CD14-positive monocyte (primary cell): Measurements from ENCODE around the gene DUSP21. TPM values are rescaled to one million over a fixed set of nuclear protein-coding genes. Genes with fewer than 3 reads are reported as not detected.
A peak's percentile ranks its signal among the peaks of the same experiment; 100 is the strongest.

Experiments
- DNase-seq, 3 donors: peaks; one replicate each; pipeline ENCODE4 v3.0.0-alpha.2; 2011 to 2022
- H2AFZ ChIP-seq: 2 replicates; pipeline ENCODE4 v1.6.0; 2012; ENCODE audit warnings: mild to moderate bottlenecking, low read depth, low read length, inconsistent platforms; ENCODE audit not compliant: insufficient read depth, poor library complexity, severe bottlenecking
- H3K27ac ChIP-seq, 2 donors: 1 replicate in 1 of 2; 2 replicates in 1 of 2; pipeline ENCODE4 v1.5.1; 2012 to 2013; ENCODE audit warnings: low read length in 2 of 2, control low read depth in 1 of 2, inconsistent platforms in 1 of 2, low read depth in 1 of 2, mild to moderate bottlenecking in 1 of 2
- H3K27me3 ChIP-seq, 2 donors: one replicate each; pipeline versions ENCODE4 v1.6.0 to v1.6.1; 2011 to 2013; ENCODE audit warnings: low read length in 2 of 2; ENCODE audit not compliant: control insufficient read depth in 2 of 2, insufficient read depth in 2 of 2
- H3K36me3 ChIP-seq, 2 donors: replicated peaks in 1 of 2; 1 replicate in 1 of 2; 2 replicates in 1 of 2; pipeline versions ENCODE4 v1.5.1 to v1.6.1; 2012 to 2013; ENCODE audit warnings: low read length in 2 of 2, control low read depth in 1 of 2, inconsistent platforms in 1 of 2, mild to moderate bottlenecking in 1 of 2; ENCODE audit not compliant: insufficient read depth in 2 of 2, control insufficient read depth in 1 of 2
- H3K4me1 ChIP-seq, 2 donors: 1 replicate in 1 of 2; 2 replicates in 1 of 2; pipeline versions ENCODE4 v1.5.1 to v1.6.1; 2012 to 2013; ENCODE audit warnings: low read length in 2 of 2, control low read depth in 1 of 2, inconsistent platforms in 1 of 2, mild to moderate bottlenecking in 1 of 2, moderate library complexity in 1 of 2; ENCODE audit not compliant: insufficient read depth in 2 of 2, control insufficient read depth in 1 of 2
- H3K4me2 ChIP-seq: replicated peaks from 2 replicates; pipeline ENCODE3; 2012; ENCODE audit warnings: low read length, moderate library complexity, mild to moderate bottlenecking; ENCODE audit not compliant: poor library complexity, severe bottlenecking; ENCODE audit errors: extremely low read depth
- H3K4me3 ChIP-seq, 3 experiments: fragments of 200-600 bp in 1 of 3; sonication (generic) in 1 of 3; replicated peaks in 1 of 3; 1 replicate in 2 of 3; 2 replicates in 1 of 3; pipeline ENCODE4 v1.5.1; 2011 to 2013; ENCODE audit warnings: low read length in 3 of 3, mild to moderate bottlenecking in 3 of 3, control low read depth in 2 of 3, low read depth in 2 of 3, inconsistent platforms in 1 of 3, moderate library complexity in 1 of 3
- H3K79me2 ChIP-seq: 2 replicates; pipeline ENCODE4 v1.6.0; 2012; ENCODE audit warnings: mild to moderate bottlenecking, control low read depth, inconsistent platforms, low read length, moderate library complexity; ENCODE audit not compliant: insufficient read depth
- H3K9ac ChIP-seq: 2 replicates; pipeline ENCODE4 v1.6.0; 2017; ENCODE audit warnings: low read length, mild to moderate bottlenecking; ENCODE audit not compliant: insufficient read depth, poor library complexity, severe bottlenecking
- H3K9me3 ChIP-seq, 2 donors: replicated peaks in 1 of 2; 1 replicate in 1 of 2; 2 replicates in 1 of 2; pipeline versions ENCODE4 v1.5.1 to v1.6.1; 2012 to 2013; ENCODE audit warnings: low read length in 2 of 2, control low read depth in 1 of 2; ENCODE audit not compliant: control insufficient read depth in 1 of 2, insufficient read depth in 1 of 2
- H4K20me1 ChIP-seq: 2 replicates; pipeline ENCODE4 v1.6.0; 2012; ENCODE audit warnings: mild to moderate bottlenecking, low read length, control low read depth, moderate library complexity; ENCODE audit not compliant: insufficient read depth
- H3K27ac Mint-ChIP-seq, 7 donors: one replicate each; pipeline ENCODE4 v1.8.0; 2020; ENCODE audit warnings: mild to moderate bottlenecking in 7 of 7, mixed read lengths in 7 of 7, moderate library complexity in 6 of 7, inconsistent platforms in 2 of 7
- H3K27me3 Mint-ChIP-seq, 3 donors: one replicate each; pipeline ENCODE4 v1.8.0; 2021 to 2022; ENCODE audit warnings: low read depth in 3 of 3, mild to moderate bottlenecking in 3 of 3, mixed read lengths in 3 of 3, moderate library complexity in 3 of 3, inconsistent platforms in 1 of 3
- H3K36me3 Mint-ChIP-seq, 2 donors: one replicate each; pipeline ENCODE4 v1.8.0; 2020; ENCODE audit warnings: mixed read lengths in 2 of 2, inconsistent platforms in 1 of 2, mild to moderate bottlenecking in 1 of 2
- H3K4me1 Mint-ChIP-seq: one replicate; pipeline ENCODE4 v1.8.0; 2020; ENCODE audit warnings: mild to moderate bottlenecking, mixed read lengths
- H3K4me3 Mint-ChIP-seq, 2 donors: one replicate each; pipeline ENCODE4 v1.8.0; 2020; ENCODE audit warnings: mild to moderate bottlenecking in 2 of 2, mixed read lengths in 2 of 2, moderate library complexity in 1 of 2
- H3K9me3 Mint-ChIP-seq, 7 donors: one replicate each; pipeline ENCODE4 v1.8.0; 2020 to 2022; ENCODE audit warnings: mixed read lengths in 7 of 7, mild to moderate bottlenecking in 6 of 7, moderate library complexity in 6 of 7, inconsistent platforms in 2 of 7
- CTCF ChIP-seq: fragments of 200-600 bp; IDR thresholded peaks from one replicate; pipeline ENCODE4 v1.8.0; 2022; ENCODE audit warnings: antibody characterized with exemption, mild to moderate bottlenecking
- WGBS: methylation state at CpG from one replicate; pipeline ENCODE4 v1.1.5; 2013; ENCODE audit warnings: missing lambda C conversion rate; ENCODE audit not compliant: insufficient coverage; 5-methylcytosine and 5-hydroxymethylcytosine counted together
- intact Hi-C, 2 donors: fragments of 100-400 bp; cut with micrococcal nuclease; formaldehyde crosslinking; loops; one replicate each; pipeline versions ENCODE4 v1.15.0 to v1.15.1; 2023
- polyA plus RNA-seq, 3 donors: library from polyadenylated mRNA; depleted of rRNA in 1 of 3; unstranded in 2 of 3; stranded (reverse) in 1 of 3; fragments of 300-500 nt in 2 of 3; fragments of >200 nt in 1 of 3; fragmentation: Illumina TruSeq in 2 of 3; gene quantifications; 1 replicate in 2 of 3; 2 replicates in 1 of 3; pipeline ENCODE4 v1.2.3, GENCODE V29; 2012 to 2021

DUSP21 gene
- polyA plus RNA-seq, 3 donors, result not detected

- WGBS, result no CpG with 5 or more reads among the region's 16 CpGs
Measured at GRCh38 chrX:44871114-44871645, 27.4 kb downstream of the DUSP21 start.

More at GRCh38 chrX:44871114-44871645, 27.4 kb downstream of the DUSP21 start:
- no peak overlapping the region for H3K4me3 Mint-ChIP-seq
- peaks cover 21% of the 10 kb centered on the region for H4K20me1 ChIP-seq
- TF ChIP-seq CTCF, result no peak
- H3K36me3 Mint-ChIP-seq, result no peaks in the 10 kb centered on the region
- peaks cover 47% of the 10 kb centered on the region for H3K79me2 ChIP-seq
- H3K4me1 Mint-ChIP-seq, result peaks cover 14% of the 10 kb centered on the region
- peak overlapping the region; percentile 92 for H2AFZ ChIP-seq
- H3K4me3 ChIP-seq, result peak overlapping the region in 1 of 3 experiments; percentile 90
- peak overlapping the region in 1 of 2 donors; percentile 42 for H3K27ac ChIP-seq
- H3K9ac ChIP-seq, result no peak overlapping the region
- H3K9me3 ChIP-seq, result no peaks in the 10 kb centered on the region
- H3K4me1 ChIP-seq, result peaks cover 9 to 28% of the 10 kb centered on the region in 2 donors
- H3K27ac Mint-ChIP-seq, result peak overlapping the region in 1 of 7 donors; percentile 15
- peak overlapping the region; percentile 88 for H3K4me2 ChIP-seq
- H3K36me3 ChIP-seq, result no peaks in the 10 kb centered on the region
- intact Hi-C loops, result loop anchor here in 1 of 2 donors (5.0 kb wide), 2 partner anchors 46 to 859 kb away; no protein-coding TSS in a partner anchor
- no peaks in the 10 kb centered on the region for H3K27me3 ChIP-seq
- no peaks in the 10 kb centered on the region for H3K9me3 Mint-ChIP-seq
- no peaks in the 10 kb centered on the region for H3K27me3 Mint-ChIP-seq
- DNase-seq, result no peak
